GM20000 (cell line): ENCODE results near the gene CDCP1.

Source experiments
- DNase-seq: peaks from one replicate; pipeline ENCODE4 v3.0.0; 2012; ENCODE audit warnings: low spot score
- CTCF ChIP-seq: IDR thresholded peaks from 2 replicates; pipeline ENCODE4 v1.5.1; 2012; ENCODE audit warnings: mild to moderate bottlenecking, control low read depth; ENCODE audit errors: extremely low read depth, missing control alignments

Gene CDCP1

GRCh38 chr3:45048244-45048643, 97.9 kb downstream of the CDCP1 start:
- no peak for DNase-seq
- TF ChIP-seq CTCF: no peak

- no peak for DNase-seq
- TF ChIP-seq CTCF: no peak
These were observed 102.4 kb downstream of the CDCP1 start for GRCh38 chr3:45043728-45044299.

- TF ChIP-seq CTCF: no peak
- no peak for DNase-seq
These were observed 104.0 kb downstream of the CDCP1 start for GRCh38 chr3:45042162-45042561.

- TF ChIP-seq CTCF: no peak
- DNase-seq: no peak
These were observed 104.5 kb downstream of the CDCP1 start for GRCh38 chr3:45041666-45042065.

GRCh38 chr3:45037720-45038455, 108.3 kb downstream of the CDCP1 start:
- peak; percentile 93 for DNase-seq
- peak; percentile 95 for TF ChIP-seq CTCF

- DNase-seq: no peak
These were observed 110.5 kb downstream of the CDCP1 start for GRCh38 chr3:45035441-45036301.

More at GRCh38 chr3:45035441-45036301, 110.5 kb downstream of the CDCP1 start:
- TF ChIP-seq CTCF: no peak
